B cell (primary cell): ENCODE measurements around the gene JAG1. TPM values are rescaled to one million over a fixed set of nuclear protein-coding genes. Genes with fewer than 3 reads are reported as not detected.

Source experiments
- ATAC-seq: fragments of 200-7000 bp; cut with Tn5 transposase; one replicate; pipeline ENCODE4 v1.10.0; 2021; ENCODE audit warnings: low read depth, mild to moderate bottlenecking, moderate number of reproducible peaks, moderate library complexity
- CTCF ChIA-PET: fragments of 350-600 bp; sonication (Branson Sonifier 250); formaldehyde crosslinking; loops from one replicate; lab custom pipeline; 2021; ENCODE audit warnings: antibody characterized with exemption, inconsistent platforms; lab: Charles Lee
- POLR2A ChIA-PET: fragments of 350-600 bp; sonication (Branson Sonifier 250); formaldehyde crosslinking; loops from one replicate; lab custom pipeline; 2021; ENCODE audit warnings: antibody characterized with exemption; lab: Charles Lee
- DNase-seq: peaks from one replicate; pipeline ENCODE4 v3.0.0; 2013
- H2AFZ ChIP-seq: 2 replicates; pipeline ENCODE4 v1.6.1; 2012; ENCODE audit warnings: mild to moderate bottlenecking, low read depth, low read length; ENCODE audit not compliant: insufficient read depth, poor library complexity, severe bottlenecking
- H3K27ac ChIP-seq, 2 donors: 1 replicate in 1 of 2; 2 replicates in 1 of 2; pipeline ENCODE4 v1.5.1; 2012 to 2013; ENCODE audit warnings: low read length in 2 of 2, mild to moderate bottlenecking in 2 of 2, moderate library complexity in 1 of 2
- H3K27me3 ChIP-seq, 4 experiments: fragments of 200-600 bp in 1 of 4; sonication (generic) in 1 of 4; replicated peaks in 1 of 4; 1 replicate in 2 of 4; 2 replicates in 2 of 4; pipeline versions ENCODE4 v1.6.1 to v1.7.0; 2013 to 2016; ENCODE audit warnings: low read length in 3 of 4, mild to moderate bottlenecking in 2 of 4, mixed read lengths in 1 of 4, moderate library complexity in 1 of 4; ENCODE audit not compliant: insufficient read depth in 4 of 4, control insufficient read depth in 3 of 4; ENCODE audit errors: control extremely low read depth in 1 of 4
- H3K36me3 ChIP-seq, 2 experiments: replicated peaks in 1 of 2; 1 replicate in 1 of 2; 2 replicates in 1 of 2; pipeline versions ENCODE4 v1.6.1 to v1.7.1; 2013; ENCODE audit warnings: low read length in 1 of 2; ENCODE audit not compliant: insufficient read depth in 2 of 2, control insufficient read depth in 1 of 2; ENCODE audit errors: control extremely low read depth in 1 of 2, extremely low read depth in 1 of 2
- H3K4me1 ChIP-seq, 2 donors: fragments of 200-600 bp in 1 of 2; sonication (generic) in 1 of 2; 1 replicate in 1 of 2; 2 replicates in 1 of 2; pipeline versions ENCODE4 v1.5.1 to v1.6.1; 2013 to 2017; ENCODE audit warnings: low read length in 2 of 2; ENCODE audit not compliant: control insufficient read depth in 2 of 2, insufficient read depth in 2 of 2
- H3K4me2 ChIP-seq: replicated peaks from 2 replicates; pipeline ENCODE3; 2012; ENCODE audit warnings: mild to moderate bottlenecking, low read depth, low read length; ENCODE audit not compliant: poor library complexity, severe bottlenecking
- H3K4me3 ChIP-seq, 5 experiments: fragments of 200-600 bp in 1 of 5; sonication (generic) in 1 of 5; 1 replicate in 3 of 5; 2 replicates in 2 of 5; pipeline versions ENCODE4 v1.5.1 to v1.7.0; 2011 to 2016; ENCODE audit warnings: low read length in 4 of 5, mild to moderate bottlenecking in 4 of 5, low read depth in 2 of 5, control low read depth in 1 of 5, moderate library complexity in 1 of 5; ENCODE audit not compliant: insufficient read depth in 1 of 5; ENCODE audit errors: control extremely low read depth in 1 of 5, extremely low read depth in 1 of 5
- H3K79me2 ChIP-seq: fragments of 200-600 bp; sonication (generic); one replicate; pipeline ENCODE4 v1.6.0; 2016; ENCODE audit warnings: low read length; ENCODE audit not compliant: control insufficient read depth, insufficient read depth
- H3K9ac ChIP-seq: fragments of 200-600 bp; sonication (generic); 2 replicates; pipeline ENCODE4 v1.6.1; 2017; ENCODE audit warnings: mild to moderate bottlenecking, low read length, moderate library complexity
- H3K9me3 ChIP-seq, 3 donors: one replicate each; pipeline versions ENCODE4 v1.6.1 to v1.7.1; 2013; ENCODE audit warnings: low read length in 2 of 3; ENCODE audit not compliant: control insufficient read depth in 2 of 3, insufficient read depth in 1 of 3; ENCODE audit errors: control extremely low read depth in 1 of 3
- H4K20me1 ChIP-seq: 2 replicates; pipeline ENCODE4 v1.6.0; 2012; ENCODE audit warnings: mild to moderate bottlenecking, low read length; ENCODE audit not compliant: insufficient read depth, control insufficient read depth, poor library complexity, severe bottlenecking
- H3K27ac Mint-ChIP-seq: one replicate; pipeline ENCODE4 v1.8.0; 2021; ENCODE audit warnings: mixed read lengths
- H3K27me3 Mint-ChIP-seq: one replicate; pipeline ENCODE4 v1.8.0; 2021; ENCODE audit warnings: mixed read lengths
- H3K4me1 Mint-ChIP-seq: one replicate; pipeline ENCODE4 v1.8.0; 2021; ENCODE audit warnings: mixed read lengths
- H3K4me3 Mint-ChIP-seq: one replicate; pipeline ENCODE4 v1.8.0; 2021; ENCODE audit warnings: mixed read lengths
- H3K9me3 Mint-ChIP-seq: one replicate; pipeline ENCODE4 v1.8.0; 2022; ENCODE audit warnings: mixed read lengths; ENCODE audit not compliant: insufficient read depth
- CTCF ChIP-seq: fragments of 200-600 bp; IDR thresholded peaks from one replicate; pipeline ENCODE4 v1.8.0; 2022; ENCODE audit warnings: antibody characterized with exemption, mild to moderate bottlenecking
- EZH2 ChIP-seq: IDR thresholded peaks from 2 replicates; pipeline ENCODE4 v1.6.1; 2012; ENCODE audit warnings: borderline replicate concordance, low read depth, mild to moderate bottlenecking, moderate library complexity, low read length; ENCODE audit not compliant: insufficient read depth, poor library complexity, severe bottlenecking
- WGBS: methylation state at CpG from one replicate; pipeline ENCODE4 v1.1.5; 2013; ENCODE audit warnings: missing lambda C conversion rate; ENCODE audit not compliant: insufficient coverage; 5-methylcytosine and 5-hydroxymethylcytosine counted together
- intact Hi-C: fragments of 100-400 bp; cut with micrococcal nuclease; formaldehyde crosslinking; loops from one replicate; pipeline ENCODE4 v1.10.0; 2022
- polyA plus RNA-seq: library from polyadenylated mRNA; depleted of rRNA; stranded (reverse); fragments of >200 nt; gene quantifications from 2 replicates; pipeline ENCODE4 v1.2.3, GENCODE V29; 2012
- total RNA-seq, 2 donors: library from RNA; stranded (reverse); fragments of 120-200 nt in 1 of 2; gene quantifications; 1 replicate in 1 of 2; 2 replicates in 1 of 2; pipeline versions ENCODE4 v1.2.3 to v1.2.4, GENCODE V29; 2013 to 2022

JAG1 gene
- total and polyA plus RNA-seq, 2 donors (not counting 1 experiment from before 2014, with no cell fraction given): not detected

- Mint-ChIP-seq H3K27ac (no peak overlapping the region), H3K4me1 (peaks cover 20% of the 10 kb centered on the region), H3K9me3 (no peaks in the 10 kb centered on the region), H3K27me3 (peaks cover 52% of the 10 kb centered on the region), H3K4me3 (no peak overlapping the region)
- H3K4me1 ChIP-seq: peaks cover 27% of the 10 kb centered on the region in 2 donors
- H3K9ac ChIP-seq: no peak overlapping the region
- no peaks in the 10 kb centered on the region for H3K79me2 ChIP-seq
- no peak overlapping the region for H3K4me2 ChIP-seq
- no peak overlapping the region for H2AFZ ChIP-seq
- peaks cover 0 to 6% (median 0%) of the 10 kb centered on the region in 3 donors for H3K9me3 ChIP-seq
- H4K20me1 ChIP-seq: no peaks in the 10 kb centered on the region
- TF ChIP-seq EZH2: no peak
- TF ChIP-seq CTCF: no peak
- WGBS: 4% methylated on average over 3 of the region's 3 CpGs
- H3K4me3 ChIP-seq: no peak overlapping the region
- intact Hi-C loops: no loop called here
- POLR2A ChIA-PET: no interaction called here
- no peak overlapping the region for H3K27ac ChIP-seq
- no peaks in the 10 kb centered on the region for H3K36me3 ChIP-seq
- peaks cover 0 to 42% (median 17%) of the 10 kb centered on the region in 4 experiments for H3K27me3 ChIP-seq
- DNase-seq (no peak), ATAC-seq (no peak)
- CTCF ChIA-PET: no interaction called here
Observed at GRCh38 chr20:10676518-10676917, 2.7 kb upstream of the JAG1 start.

GRCh38 chr20:10675450-10675848 is 1.6 kb upstream of the JAG1 start:
- Mint-ChIP-seq H3K9me3 (no peaks in the 10 kb centered on the region), H3K27ac (no peak overlapping the region), H3K27me3 (peaks cover 55% of the 10 kb centered on the region), H3K4me3 (peak overlapping the region; percentile 83), H3K4me1 (peaks cover 30% of the 10 kb centered on the region)
- Histone ChIP-seq H3K27me3 (peaks cover 0 to 53% (median 22%) of the 10 kb centered on the region in 4 experiments), H3K36me3 (no peaks in the 10 kb centered on the region), H3K4me3 (no peak overlapping the region), H2AFZ (no peak overlapping the region), H3K79me2 (no peaks in the 10 kb centered on the region), H3K4me1 (peaks cover 38% of the 10 kb centered on the region in 2 donors), H3K4me2 (no peak overlapping the region), H3K27ac (no peak overlapping the region), H4K20me1 (no peaks in the 10 kb centered on the region), H3K9me3 (peaks cover 0 to 10% (median 0%) of the 10 kb centered on the region in 3 donors), H3K9ac (no peak overlapping the region)
- CTCF ChIA-PET: interaction anchor here (1.2 kb wide), 1 partner anchor 8 kb away, joined by 4 read pairs; no protein-coding TSS in a partner anchor
- TF ChIP-seq CTCF (no peak), EZH2 (no peak)
- ATAC-seq (no peak), DNase-seq (no peak)
- WGBS: 95% methylated on average over 4 of the region's 4 CpGs
- intact Hi-C loops: no loop called here
- POLR2A ChIA-PET: no interaction called here
